Upper lobe of right lung (tissue), 1 donor: Measurements from ENCODE around the gene ASPRV1. TPM values are rescaled to one million over a fixed set of nuclear protein-coding genes. Genes with fewer than 3 reads are reported as not detected.

Experiments used
- ATAC-seq: fragments of 200-7000 bp; cut with Tn5 transposase; one replicate; pipeline ENCODE4 v1.9.1; 2020; ENCODE audit warnings: mild to moderate bottlenecking, moderate library complexity
- DNase-seq: peaks from one replicate; pipeline ENCODE4 v3.0.0-alpha.2; 2020
- H3K27ac ChIP-seq: fragments of 200-600 bp; one replicate; pipeline ENCODE4 v1.8.0; 2022
- H3K27me3 ChIP-seq: fragments of 200-600 bp; one replicate; pipeline ENCODE4 v1.8.0; 2022; ENCODE audit warnings: mild to moderate bottlenecking
- H3K36me3 ChIP-seq: fragments of 200-600 bp; one replicate; pipeline ENCODE4 v1.8.0; 2022
- H3K4me1 ChIP-seq: fragments of 200-600 bp; one replicate; pipeline ENCODE4 v1.8.0; 2022
- H3K4me3 ChIP-seq: fragments of 200-600 bp; one replicate; pipeline ENCODE4 v1.8.0; 2022; ENCODE audit warnings: mild to moderate bottlenecking
- H3K9me3 ChIP-seq: fragments of 200-600 bp; one replicate; pipeline ENCODE4 v1.8.0; 2022
- intact Hi-C: fragments of 100-400 bp; cut with DNase I; formaldehyde crosslinking; loops from one replicate; pipeline ENCODE4 v1.11.0; 2022
- total RNA-seq: library from RNA; stranded (reverse); fragmentation: NEBNext Ultra II Directional; extraction: Animal tissue kit (Norgen Biotek cat#: 25700); gene quantifications from one replicate; pipeline ENCODE4 v1.2.1, GENCODE V29; 2021
- TF ChIP-seq, protein P1 (sequence below): fragments of 200-600 bp; IDR thresholded peaks from one replicate; pipeline ENCODE4 v1.8.0; 2022; ENCODE audit warnings: antibody characterized with exemption
- donor health status: DM: no; HTN: yes; CAD: no; lungs with severe emphysema.

ASPRV1 gene
- total RNA-seq, 1 donor from 2014 or later: 2.1 TPM

DNA sequence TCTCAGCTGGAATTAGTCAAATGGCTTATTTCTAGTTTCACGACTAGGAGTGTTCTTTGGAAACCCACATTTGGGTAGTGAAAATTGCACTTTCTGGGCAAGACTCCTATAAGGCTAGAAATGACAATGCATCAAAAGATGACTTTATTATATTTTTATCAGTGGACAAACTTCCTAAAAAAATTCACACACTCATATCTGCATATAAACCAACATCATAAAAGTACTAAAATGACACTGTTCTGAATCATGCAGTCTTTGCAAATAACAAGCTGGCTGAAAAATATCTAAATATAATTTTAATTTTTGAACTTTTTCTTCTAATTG lies 28.9 kb downstream of the ASPRV1 start:
- peaks cover 22% of the 10 kb centered on the region for H3K36me3 ChIP-seq
- DNase-seq: no peak
- no peaks in the 10 kb centered on the region for H3K9me3 ChIP-seq
- H3K4me3 ChIP-seq: no peak overlapping the region
- H3K4me1 ChIP-seq: peaks cover 26% of the 10 kb centered on the region
- no peaks in the 10 kb centered on the region for H3K27me3 ChIP-seq
- TF ChIP-seq, protein P1, sequence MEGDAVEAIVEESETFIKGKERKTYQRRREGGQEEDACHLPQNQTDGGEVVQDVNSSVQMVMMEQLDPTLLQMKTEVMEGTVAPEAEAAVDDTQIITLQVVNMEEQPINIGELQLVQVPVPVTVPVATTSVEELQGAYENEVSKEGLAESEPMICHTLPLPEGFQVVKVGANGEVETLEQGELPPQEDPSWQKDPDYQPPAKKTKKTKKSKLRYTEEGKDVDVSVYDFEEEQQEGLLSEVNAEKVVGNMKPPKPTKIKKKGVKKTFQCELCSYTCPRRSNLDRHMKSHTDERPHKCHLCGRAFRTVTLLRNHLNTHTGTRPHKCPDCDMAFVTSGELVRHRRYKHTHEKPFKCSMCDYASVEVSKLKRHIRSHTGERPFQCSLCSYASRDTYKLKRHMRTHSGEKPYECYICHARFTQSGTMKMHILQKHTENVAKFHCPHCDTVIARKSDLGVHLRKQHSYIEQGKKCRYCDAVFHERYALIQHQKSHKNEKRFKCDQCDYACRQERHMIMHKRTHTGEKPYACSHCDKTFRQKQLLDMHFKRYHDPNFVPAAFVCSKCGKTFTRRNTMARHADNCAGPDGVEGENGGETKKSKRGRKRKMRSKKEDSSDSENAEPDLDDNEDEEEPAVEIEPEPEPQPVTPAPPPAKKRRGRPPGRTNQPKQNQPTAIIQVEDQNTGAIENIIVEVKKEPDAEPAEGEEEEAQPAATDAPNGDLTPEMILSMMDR: no peak
- ATAC-seq: no peak
- intact Hi-C loops: no loop called here
- no peak overlapping the region for H3K27ac ChIP-seq

DNA sequence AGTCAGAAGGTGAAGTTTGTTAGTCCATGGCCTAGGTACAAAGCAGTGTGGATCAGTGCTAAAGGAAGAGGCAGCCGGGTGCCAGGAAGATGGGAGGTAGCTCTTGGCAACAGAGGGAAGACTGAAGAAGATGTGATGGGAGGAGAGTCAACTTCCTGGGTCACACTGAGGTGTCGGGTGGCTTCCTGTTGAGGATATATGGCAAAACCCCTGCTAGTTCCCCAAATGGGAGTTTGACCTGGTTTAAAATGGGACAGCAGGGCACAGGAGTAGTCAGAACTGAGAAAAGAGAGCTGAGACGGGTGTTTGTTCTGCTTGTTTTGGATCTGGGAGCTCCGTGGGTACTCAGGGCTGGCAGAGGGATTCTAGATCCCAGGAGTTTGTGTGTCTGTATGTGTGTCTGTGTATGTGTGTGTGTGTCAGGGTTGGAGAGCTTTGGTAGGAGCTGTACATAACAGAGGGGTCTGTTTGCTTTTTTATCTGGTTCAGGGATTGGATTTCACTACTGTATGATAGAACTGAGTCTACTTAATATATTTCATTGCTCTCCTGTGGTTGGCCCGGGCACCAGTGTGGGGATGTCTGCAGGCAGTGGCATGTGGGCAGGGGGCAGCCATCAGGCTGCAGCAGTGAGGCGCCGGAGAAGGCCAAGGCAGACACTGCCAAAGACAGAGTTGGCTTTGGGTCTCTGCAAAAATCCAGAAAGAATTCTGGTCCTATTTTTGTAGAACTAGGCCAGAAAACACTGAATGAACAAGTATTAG lies 29.4 kb downstream of the ASPRV1 start:
- Histone ChIP-seq H3K36me3 (peaks cover 16% of the 10 kb centered on the region), H3K9me3 (no peaks in the 10 kb centered on the region), H3K4me3 (no peak overlapping the region), H3K4me1 (peaks cover 26% of the 10 kb centered on the region), H3K27ac (no peak overlapping the region), H3K27me3 (no peaks in the 10 kb centered on the region)
- ATAC-seq (peak; percentile 19), DNase-seq (no peak)
- intact Hi-C loops: no loop called here
- TF ChIP-seq, protein P1: no peak

DNA sequence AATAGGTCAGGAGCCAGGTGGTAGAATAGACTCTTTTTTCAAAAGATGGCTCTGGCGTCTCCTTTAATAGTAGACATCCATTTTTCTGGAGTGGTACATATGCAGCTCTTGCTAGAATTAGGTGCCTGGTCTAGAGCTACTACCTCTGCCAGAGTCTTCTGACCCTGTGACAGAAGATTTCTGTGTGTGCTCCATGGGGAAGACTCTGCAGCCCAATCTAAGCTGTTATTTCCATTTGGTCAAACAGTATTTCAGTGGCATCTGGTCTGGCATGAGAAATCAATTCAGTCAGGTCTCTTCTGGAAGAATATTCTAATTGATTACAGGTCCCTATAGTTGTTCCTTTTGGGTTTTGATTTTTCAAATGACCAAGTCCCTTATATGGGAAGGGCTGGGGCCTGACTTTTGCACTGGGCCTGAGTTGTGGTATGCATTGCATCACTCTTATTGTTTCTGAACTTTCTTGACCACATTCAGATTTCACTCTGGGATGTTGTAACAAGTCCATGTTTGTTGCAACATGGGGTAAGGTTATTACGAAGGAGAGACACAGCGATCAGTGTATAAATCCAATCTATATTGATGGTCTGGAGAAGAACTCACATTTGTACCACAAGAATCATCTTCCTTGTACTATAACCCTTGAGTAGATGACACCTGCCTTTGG lies 34.4 kb downstream of the ASPRV1 start:
- intact Hi-C loops: loop anchor here (10.0 kb wide), 1 partner anchor 138 kb away; no protein-coding TSS in a partner anchor
- no peaks in the 10 kb centered on the region for H3K9me3 ChIP-seq
- ATAC-seq: peak; percentile 74
- peaks cover 1% of the 10 kb centered on the region for H3K4me1 ChIP-seq
- no peaks in the 10 kb centered on the region for H3K27me3 ChIP-seq
- peaks cover 21% of the 10 kb centered on the region for H3K36me3 ChIP-seq
- H3K4me3 ChIP-seq: no peak overlapping the region
- DNase-seq: no peak
- TF ChIP-seq, protein P1: no peak
- no peak overlapping the region for H3K27ac ChIP-seq

DNA sequence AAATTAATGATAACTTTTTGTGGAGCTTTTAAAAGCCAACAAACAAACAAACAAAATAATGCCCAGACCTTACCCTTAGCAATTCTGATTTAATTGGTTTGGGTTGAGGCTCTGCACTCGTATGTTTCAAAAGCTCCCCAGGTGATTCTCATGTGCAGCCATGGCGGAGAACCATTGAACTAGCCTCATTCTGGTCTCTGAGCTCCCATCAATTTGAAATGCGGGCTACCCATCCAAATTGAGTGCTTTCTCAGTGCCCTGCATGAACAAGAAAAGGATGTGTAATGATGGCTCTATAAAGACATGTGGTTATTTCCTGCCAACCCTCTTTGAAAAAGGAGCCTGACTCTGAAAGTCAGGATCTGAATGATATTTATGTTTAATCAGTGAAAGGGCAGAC lies 38.3 kb downstream of the ASPRV1 start:
- H3K36me3 ChIP-seq: peaks cover 43% of the 10 kb centered on the region
- no peak for ATAC-seq
- TF ChIP-seq, protein P1: no peak
- no peaks in the 10 kb centered on the region for H3K9me3 ChIP-seq
- no peak overlapping the region for H3K4me3 ChIP-seq
- H3K4me1 ChIP-seq: no peaks in the 10 kb centered on the region
- no peak overlapping the region for H3K27ac ChIP-seq
- intact Hi-C loops: loop anchor here (10.0 kb wide), 1 partner anchor 142 kb away; no protein-coding TSS in a partner anchor
- DNase-seq: no peak
- no peaks in the 10 kb centered on the region for H3K27me3 ChIP-seq

GRCh38 chr2:69918401-69918800 lies 43.0 kb downstream of the ASPRV1 start:
- peak overlapping the region; percentile 51 for H3K27ac ChIP-seq
- ATAC-seq (no peak), DNase-seq (no peak)
- no peaks in the 10 kb centered on the region for H3K27me3 ChIP-seq
- no peaks in the 10 kb centered on the region for H3K9me3 ChIP-seq
- TF ChIP-seq, protein P1: no peak
- intact Hi-C loops: loop anchor here (10.0 kb wide), 1 partner anchor 386 kb away; the partner anchor contains the start of gene FAM136A
- H3K4me3 ChIP-seq: no peak overlapping the region
- peaks cover 4% of the 10 kb centered on the region for H3K4me1 ChIP-seq
- peaks cover 37% of the 10 kb centered on the region for H3K36me3 ChIP-seq
